Adrenal gland (tissue), 5 donors: ENCODE measurements around the gene PRELID1.

Experiments used
- POLR2A ChIP-seq, 2 donors: fragments of 450-650 bp; IDR thresholded peaks; one replicate each; pipeline ENCODE4 v1.6.1; 2017; ENCODE audit warnings: antibody characterized with exemption in 2 of 2, mild to moderate bottlenecking in 2 of 2, moderate library complexity in 1 of 2
- TF ChIP-seq, protein P1 (sequence below), 6 experiments: fragments of 450-650 bp in 4 of 6; fragments of 200-600 bp in 2 of 6; sonication (generic) in 1 of 6; IDR thresholded peaks; 1 replicate in 5 of 6; 2 replicates in 1 of 6; pipeline versions ENCODE4 v1.5.1 to v1.8.0; 2016 to 2021; ENCODE audit warnings: antibody characterized with exemption in 6 of 6, mild to moderate bottlenecking in 2 of 6, moderate library complexity in 1 of 6
- donor health status: DM: no; HTN: no; CAD: no.

DNA sequence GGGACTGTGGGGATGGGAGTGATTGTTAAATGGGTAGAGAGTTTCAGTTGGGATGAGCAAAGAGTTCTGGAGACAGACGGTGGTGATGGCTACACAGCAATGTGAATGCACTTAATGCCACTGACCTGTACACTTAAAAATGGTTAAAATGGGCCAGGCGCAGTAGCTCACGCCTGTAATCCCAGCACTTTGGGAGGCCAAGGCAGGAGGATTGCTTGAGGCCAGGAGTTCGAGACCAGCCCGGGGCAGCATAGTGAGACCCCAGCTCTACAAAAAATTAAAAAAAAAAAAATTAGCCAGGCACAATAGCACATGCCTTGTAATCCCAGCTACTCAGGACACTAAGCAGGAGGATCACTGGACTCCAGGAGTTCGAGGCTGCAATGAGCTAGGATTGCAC is 40.2 kb downstream of the PRELID1 start:
- TF ChIP-seq, protein P1, sequence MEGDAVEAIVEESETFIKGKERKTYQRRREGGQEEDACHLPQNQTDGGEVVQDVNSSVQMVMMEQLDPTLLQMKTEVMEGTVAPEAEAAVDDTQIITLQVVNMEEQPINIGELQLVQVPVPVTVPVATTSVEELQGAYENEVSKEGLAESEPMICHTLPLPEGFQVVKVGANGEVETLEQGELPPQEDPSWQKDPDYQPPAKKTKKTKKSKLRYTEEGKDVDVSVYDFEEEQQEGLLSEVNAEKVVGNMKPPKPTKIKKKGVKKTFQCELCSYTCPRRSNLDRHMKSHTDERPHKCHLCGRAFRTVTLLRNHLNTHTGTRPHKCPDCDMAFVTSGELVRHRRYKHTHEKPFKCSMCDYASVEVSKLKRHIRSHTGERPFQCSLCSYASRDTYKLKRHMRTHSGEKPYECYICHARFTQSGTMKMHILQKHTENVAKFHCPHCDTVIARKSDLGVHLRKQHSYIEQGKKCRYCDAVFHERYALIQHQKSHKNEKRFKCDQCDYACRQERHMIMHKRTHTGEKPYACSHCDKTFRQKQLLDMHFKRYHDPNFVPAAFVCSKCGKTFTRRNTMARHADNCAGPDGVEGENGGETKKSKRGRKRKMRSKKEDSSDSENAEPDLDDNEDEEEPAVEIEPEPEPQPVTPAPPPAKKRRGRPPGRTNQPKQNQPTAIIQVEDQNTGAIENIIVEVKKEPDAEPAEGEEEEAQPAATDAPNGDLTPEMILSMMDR (IDR thresholded peaks at IDR 0.05): no peak
- no peak for TF ChIP-seq POLR2A (IDR thresholded peaks at IDR 0.05)
